Panc1 (cell line): ENCODE data around the gene SNRPD3.

Experiments used
- CTCF ChIP-seq: fragments of 450-650 bp; IDR thresholded peaks from 2 replicates; pipeline ENCODE4 v1.5.1; 2017; ENCODE audit warnings: mild to moderate bottlenecking
- POLR2AphosphoS5 ChIP-seq: IDR thresholded peaks from 2 replicates; pipeline ENCODE4 v1.6.1; 2012; ENCODE audit warnings: mild to moderate bottlenecking, low read depth, low read length, moderate library complexity
- REST ChIP-seq, 2 experiments: IDR thresholded peaks; 2 replicates each; pipeline ENCODE4 v1.6.1; 2011 to 2012; ENCODE audit warnings: low read depth in 2 of 2, control low read depth in 1 of 2, low read length in 1 of 2, mild to moderate bottlenecking in 1 of 2, moderate library complexity in 1 of 2; ENCODE audit not compliant: insufficient read depth in 1 of 2
- SIN3A ChIP-seq: IDR thresholded peaks from 2 replicates; pipeline ENCODE4 v1.6.1; 2012; ENCODE audit warnings: low read depth, mild to moderate bottlenecking, low read length, moderate library complexity, borderline replicate concordance; ENCODE audit not compliant: insufficient read depth
- TCF7L2 ChIP-seq: IDR thresholded peaks from 2 replicates; pipeline ENCODE4 v1.6.1; 2011; ENCODE audit warnings: mild to moderate bottlenecking, low read depth, low read length, inconsistent platforms

GRCh38 chr22:24590596-24591173 lies 34.9 kb downstream of the SNRPD3 start:
- TF ChIP-seq CTCF (no peak), POLR2AphosphoS5 (no peak), REST (IDR thresholded peaks at IDR 0.05; ENCODE audit: insufficient read depth in 1 of 2, low read depth in 2 of 2, low read length in 1 of 2) (no peak), TCF7L2 (no peak), SIN3A (no peak)
